Stimulated activated CD4-positive, alpha-beta T cell treated with anti-CD3 and anti-CD28 coated beads, Interleukin-15, amount 100 ng/mL, for 24 hours (primary cell): ENCODE measurements around the gene DCAF11.

Source experiments
- DNase-seq: peaks from one replicate; pipeline ENCODE4 v3.0.0-alpha.2; 2020

Gene DCAF11

DNA sequence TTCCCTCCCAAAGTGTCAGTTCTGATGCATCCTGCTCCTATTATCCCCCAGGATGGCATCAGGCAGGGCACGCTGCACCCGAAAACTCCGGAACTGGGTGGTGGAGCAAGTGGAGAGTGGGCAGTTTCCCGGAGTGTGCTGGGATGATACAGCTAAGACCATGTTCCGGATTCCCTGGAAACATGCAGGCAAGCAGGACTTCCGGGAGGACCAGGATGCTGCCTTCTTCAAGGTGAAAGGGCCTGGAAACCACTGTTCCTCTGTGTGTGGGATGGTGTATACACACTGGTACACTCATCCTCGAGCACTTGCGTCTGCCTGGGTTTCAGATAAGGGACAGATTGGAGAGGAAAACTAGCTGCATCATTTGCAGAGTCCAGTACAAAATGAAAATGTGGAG, 47.5 kb downstream of the DCAF11 start:
- peak; percentile 54 for DNase-seq

- DNase-seq = no peak
Observed at GRCh38 chr14:24164518-24164991, 50.0 kb downstream of the DCAF11 start.

DNA sequence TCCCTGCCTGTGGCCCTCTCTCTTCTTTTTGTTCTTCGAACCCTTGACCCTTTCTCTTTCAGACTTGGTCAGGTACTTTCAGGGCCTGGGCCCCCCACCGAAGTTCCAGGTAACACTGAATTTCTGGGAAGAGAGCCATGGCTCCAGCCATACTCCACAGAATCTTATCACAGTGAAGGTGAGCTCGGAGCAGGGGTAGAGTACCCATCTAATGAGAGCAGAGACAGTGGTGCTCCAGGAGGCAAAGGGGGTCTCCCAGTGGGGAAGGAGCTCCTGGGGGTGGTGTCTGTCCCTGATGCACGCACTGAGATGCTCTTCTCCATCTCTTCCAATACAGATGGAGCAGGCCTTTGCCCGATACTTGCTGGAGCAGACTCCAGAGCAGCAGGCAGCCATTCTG, 51.2 kb downstream of the DCAF11 start:
- no peak for DNase-seq

- DNase-seq = no peak
Observed at GRCh38 chr14:24167469-24168114, 53.0 kb downstream of the DCAF11 start.

DNA sequence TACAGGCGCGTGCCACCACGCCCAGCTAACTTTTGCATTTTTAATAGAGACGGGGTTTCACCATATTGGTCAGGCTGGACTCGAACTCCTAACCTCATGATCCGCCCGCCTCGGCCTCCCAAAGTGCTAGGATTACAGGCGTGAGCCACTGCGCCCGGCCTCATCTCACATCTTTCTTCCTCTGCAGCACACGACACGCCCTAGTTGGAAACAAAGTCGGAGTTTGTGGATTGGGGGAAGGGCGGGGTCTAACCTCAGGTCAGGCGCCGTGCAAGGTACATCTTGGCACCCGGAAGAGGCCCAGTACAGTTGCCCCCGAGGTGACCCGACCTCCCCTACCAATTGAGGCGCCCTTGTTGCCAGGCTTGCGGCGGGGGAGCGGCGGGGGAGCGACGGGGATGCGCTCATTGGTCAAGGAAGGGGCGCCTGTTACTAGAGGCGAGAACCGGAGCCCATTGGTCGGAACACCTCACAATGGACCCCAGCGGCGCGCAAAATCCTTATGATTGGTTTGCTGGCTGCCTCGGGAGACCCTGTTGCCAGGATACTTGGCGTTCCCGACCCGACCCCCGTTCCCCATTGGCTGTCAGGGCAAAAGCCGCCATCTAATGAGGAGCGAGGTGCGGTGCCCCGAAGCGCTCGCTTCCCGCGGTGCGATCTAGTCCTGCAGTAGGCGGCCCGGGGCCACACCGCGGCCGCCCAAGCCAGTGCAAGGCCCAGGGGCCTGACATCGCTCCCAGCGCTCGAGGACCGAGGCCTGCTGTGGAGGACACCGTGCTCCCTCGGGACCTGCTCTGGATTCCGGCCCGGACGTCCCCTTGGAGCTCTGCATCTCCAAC, 57.1 kb downstream of the DCAF11 start, which contains the start of gene REC8:
REC8 (plus strand) TSS at position 659 of the 839 bp plus-strand sequence. CDS start 473 bp downstream, outside the sequence.
- DNase-seq = peak; percentile 79

DNA sequence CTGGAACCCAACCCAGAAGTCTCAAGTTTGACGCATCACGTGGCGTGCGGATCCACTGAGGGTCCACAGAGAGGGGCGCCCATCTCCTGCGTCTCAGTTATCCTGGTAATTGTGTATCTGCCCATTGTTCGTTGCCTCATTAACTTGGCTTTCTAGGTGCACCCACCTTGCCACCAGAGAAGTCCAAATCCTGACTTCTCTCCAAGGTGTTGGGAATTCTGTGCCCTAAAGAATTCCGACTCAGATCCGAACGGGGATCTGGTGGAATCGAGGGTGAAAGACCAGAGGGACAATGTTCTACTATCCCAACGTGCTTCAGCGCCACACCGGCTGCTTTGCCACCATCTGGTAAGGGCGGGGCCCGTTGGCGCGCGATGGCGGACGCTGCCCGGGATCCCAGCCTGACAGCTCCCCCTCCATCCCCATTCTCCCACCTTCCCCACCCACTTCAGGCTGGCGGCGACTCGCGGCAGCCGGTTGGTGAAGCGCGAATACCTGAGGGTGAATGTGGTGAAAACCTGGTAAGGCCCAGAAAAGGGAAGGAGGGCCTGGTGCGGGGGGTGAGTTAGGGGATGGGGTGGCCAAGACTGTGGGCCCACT, 57.8 kb downstream of the DCAF11 start:
- no peak for DNase-seq

GRCh38 chr14:24172871-24173281, 58.3 kb downstream of the DCAF11 start:
- DNase-seq = no peak
